Testis (tissue), 2 donors: ENCODE measurements around the gene BDH2.

Experiments
- POLR2A ChIP-seq: fragments of 450-650 bp; IDR thresholded peaks from one replicate; pipeline ENCODE4 v1.6.1; 2017; ENCODE audit warnings: antibody characterized with exemption, mild to moderate bottlenecking, moderate library complexity
- TF ChIP-seq, protein P1 (sequence below), 3 experiments: fragments of 450-650 bp in 2 of 3; fragments of 200-600 bp in 1 of 3; sonication (generic) in 1 of 3; IDR thresholded peaks; one replicate each; pipeline ENCODE4 v1.5.1; 2016 to 2019; ENCODE audit warnings: antibody characterized with exemption in 3 of 3, mild to moderate bottlenecking in 2 of 3, moderate library complexity in 1 of 3

DNA sequence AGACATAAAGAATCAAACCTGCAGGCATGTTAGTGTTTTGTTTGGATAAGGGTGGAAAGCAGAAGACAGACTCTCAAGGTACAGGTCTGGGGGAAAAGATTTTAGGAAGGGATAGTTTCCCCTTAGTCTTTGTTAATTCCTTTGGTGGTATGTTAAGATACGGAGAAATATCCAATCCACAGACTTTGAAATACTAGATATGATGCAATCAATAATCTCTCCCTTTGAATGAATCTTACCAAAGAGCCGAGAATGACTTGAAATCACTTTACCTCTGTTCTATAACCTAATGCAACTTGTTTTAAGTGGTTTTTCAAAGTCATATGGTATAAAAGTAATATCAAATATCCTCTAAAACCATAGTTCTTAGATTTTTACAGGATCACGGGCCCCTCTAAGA lies 5.3 kb upstream of the BDH2 start:
- TF ChIP-seq, protein P1, sequence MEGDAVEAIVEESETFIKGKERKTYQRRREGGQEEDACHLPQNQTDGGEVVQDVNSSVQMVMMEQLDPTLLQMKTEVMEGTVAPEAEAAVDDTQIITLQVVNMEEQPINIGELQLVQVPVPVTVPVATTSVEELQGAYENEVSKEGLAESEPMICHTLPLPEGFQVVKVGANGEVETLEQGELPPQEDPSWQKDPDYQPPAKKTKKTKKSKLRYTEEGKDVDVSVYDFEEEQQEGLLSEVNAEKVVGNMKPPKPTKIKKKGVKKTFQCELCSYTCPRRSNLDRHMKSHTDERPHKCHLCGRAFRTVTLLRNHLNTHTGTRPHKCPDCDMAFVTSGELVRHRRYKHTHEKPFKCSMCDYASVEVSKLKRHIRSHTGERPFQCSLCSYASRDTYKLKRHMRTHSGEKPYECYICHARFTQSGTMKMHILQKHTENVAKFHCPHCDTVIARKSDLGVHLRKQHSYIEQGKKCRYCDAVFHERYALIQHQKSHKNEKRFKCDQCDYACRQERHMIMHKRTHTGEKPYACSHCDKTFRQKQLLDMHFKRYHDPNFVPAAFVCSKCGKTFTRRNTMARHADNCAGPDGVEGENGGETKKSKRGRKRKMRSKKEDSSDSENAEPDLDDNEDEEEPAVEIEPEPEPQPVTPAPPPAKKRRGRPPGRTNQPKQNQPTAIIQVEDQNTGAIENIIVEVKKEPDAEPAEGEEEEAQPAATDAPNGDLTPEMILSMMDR (IDR thresholded peaks at IDR 0.05), result no peak
- no peak for TF ChIP-seq POLR2A
